ENCODE measurements around the gene PPM1J.

DNA sequence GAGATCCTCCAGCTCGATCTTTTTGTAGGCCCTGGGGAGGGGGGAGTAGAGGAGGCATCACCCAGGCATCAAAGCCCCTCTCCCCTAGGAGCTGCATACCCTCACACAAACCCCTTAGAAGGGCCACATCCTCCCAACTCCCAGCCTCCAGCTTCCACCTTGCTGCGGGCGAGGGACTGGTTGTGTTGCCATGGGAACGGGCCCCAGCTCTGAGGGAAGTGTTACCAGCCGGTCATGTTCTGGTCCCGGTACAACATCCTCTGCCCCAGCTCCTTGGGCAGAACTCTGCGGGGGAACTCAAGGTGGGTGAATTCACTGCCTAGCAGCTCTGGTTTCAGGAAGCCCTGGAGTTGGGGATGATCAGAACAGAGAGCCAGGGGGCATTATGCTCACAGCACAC, 4.1 kb downstream of the PPM1J start:
- TF ChIP-seq, protein P1, sequence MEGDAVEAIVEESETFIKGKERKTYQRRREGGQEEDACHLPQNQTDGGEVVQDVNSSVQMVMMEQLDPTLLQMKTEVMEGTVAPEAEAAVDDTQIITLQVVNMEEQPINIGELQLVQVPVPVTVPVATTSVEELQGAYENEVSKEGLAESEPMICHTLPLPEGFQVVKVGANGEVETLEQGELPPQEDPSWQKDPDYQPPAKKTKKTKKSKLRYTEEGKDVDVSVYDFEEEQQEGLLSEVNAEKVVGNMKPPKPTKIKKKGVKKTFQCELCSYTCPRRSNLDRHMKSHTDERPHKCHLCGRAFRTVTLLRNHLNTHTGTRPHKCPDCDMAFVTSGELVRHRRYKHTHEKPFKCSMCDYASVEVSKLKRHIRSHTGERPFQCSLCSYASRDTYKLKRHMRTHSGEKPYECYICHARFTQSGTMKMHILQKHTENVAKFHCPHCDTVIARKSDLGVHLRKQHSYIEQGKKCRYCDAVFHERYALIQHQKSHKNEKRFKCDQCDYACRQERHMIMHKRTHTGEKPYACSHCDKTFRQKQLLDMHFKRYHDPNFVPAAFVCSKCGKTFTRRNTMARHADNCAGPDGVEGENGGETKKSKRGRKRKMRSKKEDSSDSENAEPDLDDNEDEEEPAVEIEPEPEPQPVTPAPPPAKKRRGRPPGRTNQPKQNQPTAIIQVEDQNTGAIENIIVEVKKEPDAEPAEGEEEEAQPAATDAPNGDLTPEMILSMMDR (IDR thresholded peaks at IDR 0.05; ENCODE audit: insufficient read depth, low read length, poor library complexity, severe bottlenecking): no peak
- no peak for TF ChIP-seq EZH2phosphoT487 (conservative IDR thresholded peaks at IDR 0.05; ENCODE audit: low read length)
